ENCODE results near the gene CNPPD1.

Gene CNPPD1

GRCh38 chr2:219176818-219177551 is at the start of gene CNPPD1:
TSS of gene CNPPD1 (minus strand) at chr2:219176925. CDS start at chr2:219176828, 97 bp downstream.
- DNase-seq (ENCODE audit: low read depth, low spot score) = peak; percentile 91

DNA sequence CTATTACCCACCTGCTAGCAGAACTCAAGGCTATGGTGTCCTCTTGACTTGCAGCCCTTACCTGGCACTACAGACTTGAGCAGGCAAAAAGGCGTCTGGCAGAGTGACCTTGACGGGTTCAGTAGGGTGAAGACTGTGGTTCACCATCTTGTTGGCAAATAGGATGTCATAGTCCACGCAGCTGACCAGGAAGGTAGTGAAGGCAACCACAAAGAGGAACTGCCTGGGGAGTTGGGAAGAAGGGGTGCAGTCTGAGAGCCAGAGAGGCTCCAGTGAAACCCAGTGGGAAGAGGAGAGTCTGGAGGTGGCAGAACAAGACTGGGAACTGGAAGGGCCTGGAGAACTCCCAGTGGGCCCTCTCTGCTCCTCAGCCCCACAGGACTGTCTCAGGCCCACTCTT is 48.6 kb upstream of the CNPPD1 start:
- no peak for DNase-seq (ENCODE audit: low read depth, low spot score)

DNA sequence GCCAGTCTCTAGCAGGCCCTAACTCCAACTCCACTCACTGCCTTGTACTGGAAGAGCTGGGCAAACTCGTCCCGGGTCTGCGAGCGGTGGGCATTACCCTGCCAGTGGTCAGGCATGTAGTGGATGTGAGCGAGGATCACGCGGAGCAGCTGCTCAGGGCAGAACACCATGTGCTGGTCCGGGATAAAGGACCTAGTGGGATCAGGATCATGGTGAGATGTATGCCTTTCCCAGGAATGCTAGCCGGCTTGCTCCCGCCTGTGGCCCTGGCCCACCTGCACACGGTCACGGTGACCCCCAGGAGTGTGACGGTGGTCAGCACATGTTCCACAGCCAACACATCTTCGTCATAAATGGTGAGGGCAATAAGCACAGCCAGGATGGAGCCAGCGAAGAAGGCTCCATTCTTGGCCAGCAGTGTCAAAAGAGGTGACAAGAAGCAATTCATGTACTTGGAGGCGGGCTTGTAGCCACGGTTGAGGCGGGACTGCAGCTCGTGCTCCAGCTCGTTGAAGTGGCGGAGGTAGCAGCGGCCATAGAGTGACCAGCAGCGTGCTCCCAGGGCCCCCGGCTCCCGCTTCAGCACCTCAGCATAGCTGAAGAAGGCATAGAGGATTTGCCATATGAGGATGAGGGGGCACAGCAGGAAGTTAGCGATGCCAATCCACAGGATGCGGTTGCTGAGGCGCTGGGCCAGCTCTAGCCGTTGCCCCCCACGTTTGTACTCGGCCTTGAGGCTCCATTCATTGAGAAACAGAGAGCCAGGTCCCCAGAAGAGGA is 47.3 kb upstream of the CNPPD1 start:
- no peak for DNase-seq (ENCODE audit: low read depth, low spot score)

- no peak for DNase-seq (ENCODE audit: low read depth, low spot score)
Measured at GRCh38 chr2:219221957-219222518, 45.3 kb upstream of the CNPPD1 start.

DNA sequence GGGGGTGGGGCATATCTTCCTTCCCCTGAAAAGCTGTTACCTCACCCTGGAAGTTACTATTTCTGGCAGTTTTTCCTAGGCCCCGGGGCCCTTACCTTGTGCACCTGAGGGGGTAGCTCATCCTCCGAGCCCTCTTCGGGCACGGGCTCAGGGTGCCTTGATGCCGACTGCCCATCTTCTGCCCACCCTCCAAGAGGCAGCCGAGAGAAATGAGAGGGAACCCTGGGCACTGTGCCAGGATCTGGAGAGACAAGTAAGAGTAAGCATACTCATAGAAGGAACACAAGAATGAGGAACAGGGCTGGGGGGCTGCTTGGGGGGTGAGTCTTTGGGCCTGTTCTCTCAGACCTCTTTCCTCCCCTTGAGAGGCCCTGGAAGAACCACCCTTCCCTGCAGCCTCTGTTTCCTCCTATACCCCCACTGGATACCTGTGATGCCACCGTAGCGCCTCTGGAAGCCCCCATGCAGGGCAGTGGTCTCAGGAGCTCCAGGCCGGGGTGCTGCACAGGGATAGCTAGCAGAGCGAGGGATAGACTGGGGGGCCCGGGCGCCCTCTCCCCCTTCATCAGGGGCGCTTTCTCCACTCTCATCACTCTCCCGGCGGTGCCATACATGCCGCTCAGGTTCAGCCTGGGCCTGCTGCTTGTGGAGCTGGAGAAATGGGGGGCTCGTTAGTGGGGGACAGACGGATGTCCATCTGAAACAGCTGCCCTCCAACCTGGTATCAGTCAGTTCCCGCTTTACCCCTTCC is 44.1 kb upstream of the CNPPD1 start:
- DNase-seq (ENCODE audit: low read depth, low spot score) = no peak

DNA sequence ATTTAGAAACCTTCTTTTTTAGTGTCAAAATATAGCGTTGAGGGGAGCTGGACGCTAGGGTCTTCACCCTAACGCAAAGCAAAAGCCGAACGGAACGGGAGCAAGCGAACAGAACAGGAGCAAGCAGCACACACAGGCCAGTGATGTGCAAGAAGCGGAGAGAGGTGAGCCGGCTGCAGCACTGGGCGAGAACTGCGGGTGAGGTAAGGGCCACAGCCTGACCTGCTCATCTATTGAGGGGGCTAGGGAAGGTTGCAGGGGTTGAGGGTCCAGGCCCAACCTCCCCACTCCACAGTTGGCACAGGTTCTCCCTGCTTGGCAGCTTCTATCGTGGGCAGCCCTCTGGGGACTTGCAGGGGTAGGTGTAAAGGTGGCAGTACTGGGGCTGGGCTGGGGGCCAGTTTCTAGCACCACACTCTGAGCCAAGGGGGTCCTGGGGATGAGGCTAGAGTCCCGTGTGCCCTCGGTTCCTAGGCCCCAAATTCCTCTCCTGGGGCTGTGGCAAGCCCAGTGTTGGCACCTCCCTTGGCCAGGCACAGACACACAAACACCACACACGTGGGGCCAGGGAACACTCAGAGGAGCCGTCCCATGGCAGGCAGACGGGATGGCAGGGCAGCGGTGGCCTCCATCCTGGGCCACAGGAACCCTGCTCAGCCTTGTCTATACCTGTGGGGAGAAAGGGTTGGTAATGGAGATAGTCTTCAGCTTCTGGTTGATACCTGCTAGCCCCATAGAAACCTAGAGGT is 43.2 kb upstream of the CNPPD1 start:
- no peak for DNase-seq (ENCODE audit: low read depth, low spot score)

DNA sequence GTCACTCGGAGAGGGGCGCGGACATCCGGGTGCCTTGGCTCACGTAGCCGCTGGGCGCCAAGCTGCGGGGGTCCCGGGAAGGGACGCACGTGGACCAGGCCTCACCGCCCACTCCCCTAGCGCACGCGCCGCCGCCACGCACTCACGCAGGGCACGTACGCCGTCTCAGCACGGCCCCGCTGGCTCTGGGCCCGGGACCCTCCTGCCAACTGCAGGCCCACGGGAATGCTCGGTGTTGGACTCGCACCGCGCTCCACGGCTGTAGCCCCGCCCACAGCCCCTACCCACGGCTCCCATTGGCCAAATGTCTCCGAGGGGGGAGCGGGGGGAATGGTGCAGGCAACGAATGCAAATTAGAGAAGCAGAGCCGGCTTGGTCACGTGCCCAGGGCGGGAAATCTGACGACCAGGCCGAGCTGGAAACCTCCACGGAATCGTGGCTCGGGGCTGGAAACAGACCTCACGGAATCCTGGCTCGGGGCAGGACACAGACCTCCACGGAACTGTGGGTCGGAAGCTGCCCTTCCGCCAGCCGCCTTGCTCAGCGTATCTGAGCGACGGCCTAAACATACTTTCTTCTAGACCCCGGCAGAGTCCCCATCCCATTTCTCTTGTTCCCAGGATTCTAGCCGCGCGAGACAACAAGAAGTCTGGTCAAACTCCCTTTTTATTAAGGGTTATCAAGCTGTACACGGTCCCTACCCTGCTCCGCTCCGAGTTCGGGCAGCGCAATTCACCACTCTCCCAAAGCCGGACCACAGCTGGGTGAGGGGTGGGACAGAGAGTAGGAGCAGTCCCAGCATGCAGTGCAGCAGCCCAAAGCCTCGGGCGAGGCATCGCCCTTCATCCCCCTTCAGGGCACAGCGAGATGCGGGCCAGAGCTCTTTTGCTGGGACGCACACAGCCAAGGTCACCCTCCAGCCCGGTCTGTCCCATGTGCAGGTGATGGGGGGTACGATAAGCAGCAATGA is 42.3 kb upstream of the CNPPD1 start, which contains the start of gene ABCB6:
Gene ABCB6 (minus strand): TSS at position 227 of the 970 bp plus-strand sequence. CDS start 285 bp downstream, outside the sequence.
- DNase-seq (ENCODE audit: low read depth, low spot score) = peak; percentile 98

- DNase-seq (ENCODE audit: low read depth, low spot score) = peak; percentile 96
Measured at GRCh38 chr2:219218217-219218731, 41.5 kb upstream of the CNPPD1 start.

DNA sequence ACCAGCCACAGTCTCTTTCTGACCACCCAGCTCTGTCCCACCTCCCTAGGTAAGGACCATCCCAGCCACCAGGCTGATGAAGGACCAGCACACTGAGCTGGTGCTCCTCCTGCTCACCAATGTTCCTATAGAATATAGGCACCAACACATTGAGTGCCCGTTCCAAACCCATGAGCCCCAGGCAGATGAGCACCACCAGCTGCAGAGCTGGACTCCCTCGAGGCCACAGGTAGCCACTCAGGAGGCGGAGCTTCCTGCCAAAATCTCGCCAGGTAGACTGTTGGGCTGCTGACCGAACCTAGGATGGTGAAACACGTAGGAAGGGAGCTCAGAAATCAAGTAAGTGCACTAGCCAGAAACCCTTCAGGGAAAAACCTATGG is 39.8 kb upstream of the CNPPD1 start:
- no peak for DNase-seq (ENCODE audit: low read depth, low spot score)

DNA sequence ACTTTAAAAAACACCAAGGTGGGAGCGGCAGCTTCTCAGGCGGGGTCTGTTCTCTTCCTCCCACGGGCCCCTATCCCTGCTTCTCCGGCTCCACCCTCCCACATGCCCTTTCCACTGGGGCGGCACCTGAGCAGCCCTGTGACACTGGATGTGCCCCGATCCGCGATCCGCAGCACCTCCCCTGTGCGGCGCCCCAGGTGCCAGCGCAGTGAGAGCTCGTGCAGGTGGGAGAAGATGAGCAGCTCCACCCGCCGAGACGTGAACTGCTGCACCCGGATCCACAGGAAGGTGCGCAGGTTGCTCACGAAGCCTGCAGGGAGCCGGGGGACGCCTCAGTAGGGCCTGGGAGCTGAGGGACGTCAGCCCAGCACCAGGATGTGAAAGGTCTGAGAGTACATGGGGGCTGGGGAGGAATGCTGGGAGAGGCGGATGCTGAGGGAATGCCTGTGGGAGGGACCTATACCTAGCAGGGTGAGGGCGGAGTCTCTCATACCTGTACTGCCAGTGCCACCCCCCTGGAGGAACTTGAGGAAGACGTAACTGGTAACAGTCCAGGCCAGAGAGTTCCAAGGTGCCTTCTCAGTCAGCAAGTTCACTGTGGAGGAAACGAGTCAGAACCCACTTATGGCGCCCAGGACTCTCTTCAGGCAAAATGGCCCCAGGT is 39.3 kb upstream of the CNPPD1 start:
- DNase-seq (ENCODE audit: low read depth, low spot score) = no peak

GRCh38 chr2:219214786-219215185 is 38.1 kb upstream of the CNPPD1 start:
- DNase-seq (ENCODE audit: low read depth, low spot score) = no peak

- no peak for DNase-seq (ENCODE audit: low read depth, low spot score)
Measured at GRCh38 chr2:219214141-219214540, 37.4 kb upstream of the CNPPD1 start.

DNA sequence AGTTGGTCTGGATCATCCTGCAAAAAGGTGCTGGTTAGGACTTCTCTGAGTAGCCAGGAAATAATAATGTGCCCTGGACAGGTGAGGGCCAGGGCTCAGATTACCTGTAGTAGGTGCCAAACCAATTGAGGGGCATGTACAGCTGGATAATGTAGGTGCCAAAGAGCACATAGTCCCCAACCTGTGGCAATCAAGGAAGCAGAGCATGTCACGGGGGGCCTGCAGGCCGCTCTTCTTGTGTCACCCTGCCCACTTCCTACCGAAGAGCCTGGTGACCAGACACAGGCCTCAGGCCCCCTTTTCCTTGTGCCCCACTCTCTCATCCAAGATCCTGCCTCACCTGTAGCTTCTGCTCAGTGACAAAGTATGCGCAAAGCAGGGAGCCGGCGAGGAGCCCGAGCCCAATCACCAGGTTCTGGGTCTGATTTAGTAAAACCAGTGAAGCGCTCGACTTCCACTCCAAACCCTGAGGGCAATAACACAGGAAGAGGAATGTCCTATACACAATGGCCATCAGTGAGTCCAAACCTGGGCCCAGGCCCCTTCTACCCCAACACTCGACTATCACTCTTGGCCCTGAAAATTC is 36.9 kb upstream of the CNPPD1 start:
- no peak for DNase-seq (ENCODE audit: low read depth, low spot score)

DNA sequence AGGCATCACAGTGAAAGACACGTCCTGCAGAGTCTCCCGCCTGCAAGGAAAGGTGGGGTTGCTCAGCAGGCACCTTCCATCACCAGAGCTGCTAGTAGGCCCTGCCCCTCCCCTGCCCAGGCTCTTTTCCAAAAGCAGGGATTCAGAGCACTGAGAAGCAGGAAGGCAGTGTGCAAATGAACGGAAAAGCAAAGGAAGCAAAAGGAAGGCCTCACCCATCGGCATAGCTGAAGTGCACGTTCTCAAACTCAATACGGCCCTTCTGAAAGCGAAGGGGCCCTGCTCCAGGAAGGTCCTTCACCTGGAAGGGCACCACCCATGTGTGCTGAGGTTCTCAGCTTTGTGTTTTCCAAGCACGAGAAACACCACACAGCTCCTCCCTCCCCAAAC is 36.3 kb upstream of the CNPPD1 start:
- no peak for DNase-seq (ENCODE audit: low read depth, low spot score)

GRCh38 chr2:219210886-219211362 is 34.2 kb upstream of the CNPPD1 start:
- DNase-seq (ENCODE audit: low read depth, low spot score) = no peak

DNA sequence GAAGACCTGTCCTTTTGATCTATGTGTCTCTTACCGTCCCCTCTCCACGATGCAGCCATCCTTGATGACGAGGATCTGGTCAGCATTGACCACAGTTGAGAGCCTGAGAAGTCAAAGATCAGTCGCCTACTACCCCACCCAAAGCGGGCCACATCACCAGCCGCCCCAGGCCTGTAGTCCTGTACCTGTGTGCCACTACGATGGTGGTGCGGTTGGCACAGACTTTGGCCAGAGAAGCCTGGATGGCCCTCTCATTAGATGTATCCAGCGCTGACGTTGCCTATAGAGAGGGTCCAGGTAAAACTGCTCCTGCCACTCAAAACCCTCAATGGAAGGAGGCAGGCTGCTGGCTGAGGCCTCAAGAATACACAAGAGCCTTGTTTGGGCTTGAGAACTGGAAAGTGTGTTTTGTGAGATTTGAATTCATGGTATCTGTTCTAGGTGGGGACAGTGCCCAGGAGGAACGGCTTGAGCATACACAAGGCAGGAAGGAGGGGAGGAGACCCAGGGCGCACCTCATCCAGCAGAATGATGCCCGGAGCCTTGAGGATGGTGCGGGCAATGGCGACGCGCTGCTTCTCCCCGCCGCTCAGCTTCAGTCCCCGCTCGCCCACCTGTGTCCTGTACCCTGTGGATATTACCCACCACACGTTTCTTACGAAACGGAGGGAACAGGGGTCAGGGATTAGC is 33.6 kb upstream of the CNPPD1 start:
- DNase-seq (ENCODE audit: low read depth, low spot score) = no peak

- DNase-seq (ENCODE audit: low read depth, low spot score) = no peak
Measured at GRCh38 chr2:219209236-219210195, 32.8 kb upstream of the CNPPD1 start.
